SJSA1 (cell line): ENCODE results near the gene ACOT11. TPM values are rescaled to one million over a fixed set of nuclear protein-coding genes. Genes with fewer than 3 reads are reported as not detected.
"Not testable (repeated sequence)": the region's sequence is repeated elsewhere in the genome, so short reads cannot be mapped to it uniquely, and the experiment has no call there.

Experiments used
- DNase-seq, 2 experiments: peaks; one replicate each; pipeline ENCODE4 v3.0.0-alpha.2; 2015 to 2020; ENCODE audit warnings: low spot score in 2 of 2, low read depth in 1 of 2
- H3K27ac ChIP-seq: fragments of 250-450 bp; sonication (Bioruptor Pico); 2 replicates; pipeline ENCODE4 v1.5.1; 2020; ENCODE audit warnings: mild to moderate bottlenecking, moderate library complexity
- H3K27me3 ChIP-seq: fragments of 250-450 bp; sonication (Bioruptor Pico); replicated peaks from 2 replicates; pipeline ENCODE4 v1.5.1; 2020; ENCODE audit warnings: mild to moderate bottlenecking, moderate library complexity
- H3K36me3 ChIP-seq: fragments of 250-450 bp; sonication (Bioruptor Pico); 2 replicates; pipeline ENCODE4 v1.5.1; 2020; ENCODE audit warnings: mild to moderate bottlenecking
- H3K4me1 ChIP-seq: fragments of 250-450 bp; sonication (Bioruptor Pico); replicated peaks from 2 replicates; pipeline ENCODE4 v1.6.1; 2021; ENCODE audit warnings: mild to moderate bottlenecking
- H3K4me3 ChIP-seq: fragments of 250-450 bp; sonication (Bioruptor Pico); 2 replicates; pipeline ENCODE4 v1.5.1; 2020; ENCODE audit warnings: mild to moderate bottlenecking
- H3K9me3 ChIP-seq: fragments of 250-450 bp; sonication (Bioruptor Pico); replicated peaks from 2 replicates; pipeline ENCODE4 v1.5.1; 2020; ENCODE audit warnings: mild to moderate bottlenecking
- total RNA-seq: library from RNA; depleted of rRNA; stranded (reverse); fragments of >200 nt; shearing (Covaris generic); gene quantifications from 2 replicates; pipeline ENCODE4 v1.2.3, GENCODE V29; 2014; rRNA removed

Gene ACOT11
- total RNA-seq, result 0.85 and 1.3 TPM in 2 replicates

DNA sequence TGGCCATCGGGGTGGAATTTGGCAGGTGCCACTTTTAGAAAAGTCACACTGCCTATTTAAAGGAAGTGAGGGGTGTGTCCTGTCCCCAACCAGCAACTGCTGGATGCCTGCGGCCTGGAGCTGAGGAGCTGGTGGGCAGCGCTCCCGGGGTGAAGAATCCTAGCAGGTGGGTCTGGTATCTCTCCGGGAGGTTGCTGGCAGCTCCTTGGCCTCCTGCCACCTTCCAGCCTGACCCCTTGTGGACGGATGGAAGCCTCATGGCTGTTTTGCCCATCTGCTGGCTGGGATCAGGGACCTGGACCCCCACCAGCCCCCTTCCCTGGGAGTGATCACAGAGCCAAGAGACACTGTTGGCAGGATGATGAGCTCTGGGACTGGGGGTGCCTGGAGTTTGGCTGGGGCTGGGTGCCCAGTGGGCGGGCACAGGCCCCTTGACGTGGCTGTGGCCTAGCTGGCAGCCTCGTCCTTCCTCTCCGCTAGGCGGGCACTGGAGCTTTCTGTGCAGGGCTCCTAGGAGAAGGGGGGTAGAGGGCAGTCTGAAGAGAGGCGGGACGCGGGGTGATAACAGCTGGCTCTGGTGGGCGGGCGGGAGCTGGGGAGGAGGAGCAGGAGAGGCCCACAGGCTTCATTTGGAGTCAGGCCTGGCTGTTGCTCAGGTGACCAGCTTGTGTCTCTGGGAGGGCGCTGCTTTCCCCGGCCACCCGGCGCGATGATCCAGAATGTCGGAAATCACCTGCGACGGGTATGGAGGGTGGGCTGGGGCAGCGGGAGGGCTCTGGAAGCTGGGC lies at the start of gene ACOT11:
Gene ACOT11 (plus strand): TSS at position 628 of the 788 bp plus-strand sequence. CDS start 82 bp downstream, at position 710.
- peaks cover 16% of the 10 kb centered on the region for H3K4me1 ChIP-seq
- H3K9me3 ChIP-seq, result no peaks in the 10 kb centered on the region
- peak in 1 of 2 experiments; percentile 43 for DNase-seq
- H3K36me3 ChIP-seq, result no peaks in the 10 kb centered on the region
- H3K4me3 ChIP-seq, result no peak within 1 kb of the TSS
- H3K27me3 ChIP-seq, result no peaks in the 10 kb centered on the region
- no peak within 1 kb of the TSS for H3K27ac ChIP-seq

DNA sequence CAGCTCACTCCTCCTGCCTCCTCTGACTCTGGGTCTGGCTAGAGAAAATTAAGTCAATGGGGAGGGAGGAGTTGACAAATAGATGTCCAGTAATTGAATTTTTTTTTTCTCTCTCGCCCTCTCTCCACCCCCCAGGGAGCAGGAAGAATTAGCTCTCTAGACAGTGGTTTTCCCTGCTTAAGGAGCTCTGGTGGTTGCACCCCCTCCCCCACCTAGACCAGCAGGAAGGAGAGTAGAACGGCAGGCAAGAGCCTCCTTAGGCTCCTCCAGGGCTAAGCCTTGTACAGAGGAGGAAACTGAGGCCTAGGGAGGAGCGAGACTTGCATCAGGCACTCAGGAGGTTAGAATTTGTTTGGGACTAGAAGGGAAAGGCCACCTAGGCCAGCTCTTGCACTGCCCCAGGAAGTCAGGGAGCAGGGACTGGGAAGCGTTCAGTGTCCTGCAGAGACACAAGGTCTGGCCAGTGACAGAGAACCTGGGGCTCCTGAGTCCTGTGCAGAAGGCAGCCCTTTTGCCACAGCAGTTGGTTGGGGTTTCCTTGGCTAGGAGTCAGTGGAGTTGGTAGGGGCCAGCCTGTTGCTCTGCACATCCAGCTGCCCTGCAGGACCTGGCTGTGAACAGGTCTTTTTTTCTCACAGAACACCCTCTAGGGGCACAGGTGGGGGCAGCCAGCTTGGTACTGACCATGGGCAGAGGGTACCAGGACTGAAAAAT lies 49.5 kb upstream of the ACOT11 start:
- Histone ChIP-seq H3K27me3 (peaks cover 3% of the 10 kb centered on the region; the same call in 1 of the 2 replicates), H3K4me1 (peaks cover 9% of the 10 kb centered on the region), H3K4me3 (no peak overlapping the region), H3K27ac (no peak overlapping the region), H3K36me3 (no peaks in the 10 kb centered on the region), H3K9me3 (no peaks in the 10 kb centered on the region)
- no peak for DNase-seq

DNA sequence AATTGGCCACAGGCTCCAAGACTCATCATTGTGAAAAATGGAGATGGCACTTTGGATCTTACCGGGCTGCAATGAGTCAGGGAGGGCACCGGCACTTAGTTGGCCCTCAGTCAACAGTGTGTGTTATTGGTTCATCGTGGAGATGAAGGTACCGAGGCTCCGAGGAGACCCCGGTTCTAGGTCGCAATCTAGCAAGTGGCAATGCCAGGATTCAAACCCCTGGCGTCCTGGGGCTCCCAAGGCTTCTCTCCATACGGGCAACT lies 49.0 kb upstream of the ACOT11 start:
- Histone ChIP-seq H3K27me3 (peaks cover 3% of the 10 kb centered on the region; the same call in 1 of the 2 replicates), H3K4me1 (peaks cover 9% of the 10 kb centered on the region), H3K9me3 (no peaks in the 10 kb centered on the region), H3K36me3 (no peaks in the 10 kb centered on the region), H3K27ac (no peak overlapping the region), H3K4me3 (peak overlapping the region; percentile 14)
- no peak for DNase-seq

DNA sequence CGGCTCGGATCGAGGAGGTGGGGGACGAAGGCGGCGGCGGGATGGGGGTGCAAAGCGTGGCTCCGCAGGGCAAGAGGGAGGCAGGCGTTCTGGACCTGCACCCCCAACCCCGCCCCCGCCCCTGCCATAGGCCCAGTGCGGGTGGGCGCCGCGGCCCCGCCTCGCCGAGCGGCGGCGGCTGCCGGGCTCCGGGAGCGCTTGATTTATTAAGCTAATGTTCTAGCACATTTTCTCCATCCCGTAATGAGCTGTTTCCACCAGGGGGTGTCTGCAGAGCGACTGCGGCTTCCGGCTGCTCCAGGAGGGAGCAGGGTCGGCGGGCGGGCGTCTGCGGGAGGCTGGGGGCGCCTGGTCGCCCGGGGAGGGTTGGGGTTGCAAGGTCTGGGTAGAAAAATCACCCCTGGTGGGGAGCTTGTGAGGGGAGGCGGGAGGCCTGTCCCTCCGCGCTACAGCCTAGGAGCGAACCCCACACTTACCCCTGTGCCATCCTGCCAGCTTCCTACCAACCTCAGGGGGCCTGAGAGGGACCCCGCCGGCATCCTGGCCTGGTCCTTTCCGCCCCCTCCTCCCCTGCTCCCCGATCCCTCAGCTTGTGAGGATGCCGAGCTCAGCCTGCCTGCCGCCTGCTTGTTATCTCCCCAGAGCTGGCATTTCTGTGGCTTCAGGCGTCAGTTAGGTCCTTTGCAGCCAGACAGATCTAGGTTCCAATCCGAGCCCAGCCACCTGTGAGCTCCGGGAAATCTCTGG lies 48.5 kb upstream of the ACOT11 start:
- no peak for DNase-seq
- peaks cover 3% of the 10 kb centered on the region; the same call in 1 of the 2 replicates for H3K27me3 ChIP-seq

DNA sequence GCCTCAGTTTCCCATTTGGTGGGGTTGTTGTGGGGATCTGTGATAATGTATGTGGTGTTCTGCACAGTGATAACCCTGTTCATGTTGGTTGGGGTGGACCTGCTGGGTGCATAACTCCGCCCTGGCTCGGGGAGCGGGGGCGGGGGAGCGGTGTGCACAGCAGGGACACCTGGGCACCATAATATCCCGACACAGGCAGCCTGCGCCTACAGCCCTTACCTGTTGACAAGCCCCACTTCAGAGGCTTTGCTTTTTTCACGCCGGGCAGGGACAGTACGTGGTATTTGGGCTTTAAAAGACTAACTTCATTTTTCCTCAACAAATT lies 48.0 kb upstream of the ACOT11 start:
- DNase-seq, result no peak
- Histone ChIP-seq H3K9me3 (no peaks in the 10 kb centered on the region), H3K27ac (no peak overlapping the region), H3K36me3 (no peaks in the 10 kb centered on the region), H3K4me1 (peaks cover 9% of the 10 kb centered on the region), H3K4me3 (no peak overlapping the region), H3K27me3 (peaks cover 3% of the 10 kb centered on the region; the same call in 1 of the 2 replicates)

More for the DNA sequence above, 48.5 kb upstream of the ACOT11 start:
- peaks cover 9% of the 10 kb centered on the region for H3K4me1 ChIP-seq
- peak overlapping the region; percentile 14 for H3K4me3 ChIP-seq
- H3K36me3 ChIP-seq, result no peaks in the 10 kb centered on the region
- H3K9me3 ChIP-seq, result no peaks in the 10 kb centered on the region
- no peak overlapping the region for H3K27ac ChIP-seq

DNA sequence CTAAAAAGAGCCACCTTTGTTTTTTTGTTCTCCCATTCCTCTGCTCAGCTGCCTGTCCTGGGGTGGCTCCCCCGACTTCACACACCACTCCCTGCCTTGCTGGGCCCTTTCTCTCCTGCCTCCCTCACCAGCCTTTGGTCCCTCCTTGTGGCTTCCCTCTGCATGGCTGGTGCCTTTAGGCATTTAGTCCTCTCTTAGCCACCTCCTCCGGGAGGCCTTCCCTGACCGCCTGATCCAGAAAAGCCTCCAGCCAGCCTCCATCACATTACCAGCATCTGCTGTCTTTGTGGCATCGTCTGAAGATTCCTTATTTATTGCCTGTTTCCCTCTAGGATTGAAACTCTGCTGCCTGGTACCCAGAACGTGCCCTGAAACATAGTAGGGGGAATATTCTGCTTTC lies 46.2 kb upstream of the ACOT11 start:
- DNase-seq, result no peak
- Histone ChIP-seq H3K27ac (no peak overlapping the region), H3K36me3 (no peaks in the 10 kb centered on the region), H3K27me3 (peaks cover 3% of the 10 kb centered on the region; the same call in 1 of the 2 replicates), H3K9me3 (no peaks in the 10 kb centered on the region), H3K4me3 (no peak overlapping the region), H3K4me1 (peaks cover 13% of the 10 kb centered on the region)

DNA sequence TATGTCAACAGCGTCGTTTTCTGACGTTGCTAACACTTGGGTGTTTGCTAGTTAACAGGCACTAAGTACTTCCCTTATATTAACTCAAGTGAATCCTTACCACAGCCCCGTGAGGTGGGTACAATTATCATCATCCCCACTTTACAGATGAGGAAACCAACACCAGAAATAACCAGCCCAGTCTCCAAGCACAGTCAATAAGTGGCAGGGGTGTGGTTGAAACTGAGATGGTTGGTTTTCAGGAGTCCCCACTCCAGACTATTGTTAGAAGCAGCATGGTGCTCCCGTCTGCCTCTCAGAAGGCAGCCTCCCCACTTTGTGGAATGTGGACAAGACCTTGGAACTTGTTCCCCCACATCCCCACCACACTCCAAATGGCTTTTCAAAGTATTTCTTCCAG lies 45.7 kb upstream of the ACOT11 start:
- no peaks in the 10 kb centered on the region for H3K36me3 ChIP-seq
- H3K4me3 ChIP-seq, result no peak overlapping the region
- H3K27ac ChIP-seq, result no peak overlapping the region
- peaks cover 13% of the 10 kb centered on the region for H3K4me1 ChIP-seq
- no peaks in the 10 kb centered on the region for H3K9me3 ChIP-seq
- H3K27me3 ChIP-seq, result peaks cover 3% of the 10 kb centered on the region; the same call in 1 of the 2 replicates
- no peak for DNase-seq

DNA sequence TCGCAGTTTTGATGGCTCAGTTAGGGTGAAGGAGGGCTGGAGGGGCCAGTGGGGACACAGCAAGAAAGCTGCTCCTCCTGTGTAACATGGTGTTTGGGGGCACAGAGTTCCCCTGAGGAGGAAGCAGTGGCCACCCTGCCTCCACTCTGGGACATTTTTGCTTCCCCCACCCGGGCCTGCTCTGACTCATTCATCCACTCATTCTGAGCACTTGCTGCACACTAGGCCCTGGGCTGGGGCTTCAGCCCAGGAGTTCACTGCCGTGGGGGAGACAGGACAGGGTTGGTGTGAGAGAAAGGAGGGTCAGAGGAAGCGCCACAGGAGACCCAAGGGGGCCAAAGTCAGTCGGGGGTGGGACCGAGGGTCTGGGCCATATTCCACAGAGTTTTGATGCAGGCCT lies 41.4 kb upstream of the ACOT11 start:
- Histone ChIP-seq H3K27ac (no peak overlapping the region), H3K36me3 (no peaks in the 10 kb centered on the region)
- DNase-seq, result no peak

DNA sequence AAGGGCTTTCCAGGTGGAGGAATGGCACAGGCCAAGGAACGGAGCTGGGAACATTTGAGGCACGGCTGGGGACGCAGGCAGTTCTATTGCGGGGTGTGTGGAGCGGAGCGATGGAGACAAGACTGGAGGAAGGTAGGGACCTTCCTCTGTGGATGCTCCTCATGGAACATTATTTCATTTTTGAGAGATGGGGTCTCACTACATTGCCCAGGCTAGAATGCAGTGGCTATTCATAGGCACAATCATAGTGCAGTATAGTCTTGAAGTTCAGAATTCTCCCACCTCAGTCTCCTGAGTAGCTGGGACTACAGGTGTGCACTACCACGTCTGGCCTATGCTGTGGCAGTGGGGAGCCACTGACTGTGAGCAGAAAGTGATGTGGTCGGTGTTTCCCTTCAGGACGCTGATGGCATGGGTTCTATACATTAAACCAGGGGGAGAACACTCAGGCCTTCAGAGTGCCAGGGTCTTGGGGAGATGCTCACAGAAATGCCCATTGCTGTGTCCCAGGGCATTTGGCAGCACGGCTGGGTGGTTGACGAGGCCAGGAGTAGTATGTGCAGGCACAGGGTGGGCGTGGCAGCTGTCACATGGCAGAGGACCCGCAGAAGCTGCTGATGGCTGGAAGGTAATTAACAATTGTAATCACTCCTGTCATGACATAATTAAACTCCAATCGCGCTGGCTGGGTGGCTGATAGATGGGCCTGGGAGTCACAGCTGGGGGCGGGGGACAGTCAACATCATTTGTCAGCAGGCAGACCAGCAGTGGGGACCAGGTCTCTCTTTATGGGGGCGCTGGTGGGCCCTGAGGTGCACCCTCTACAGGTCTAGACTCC lies 40.8 kb upstream of the ACOT11 start:
- peaks cover 4% of the 10 kb centered on the region; the same call in 1 of the 2 replicates for H3K4me1 ChIP-seq
- no peaks in the 10 kb centered on the region for H3K36me3 ChIP-seq
- DNase-seq, result no peak
- no peaks in the 10 kb centered on the region for H3K9me3 ChIP-seq
- H3K4me3 ChIP-seq, result no peak overlapping the region
- H3K27me3 ChIP-seq, result no peaks in the 10 kb centered on the region
- H3K27ac ChIP-seq, result no peak overlapping the region

More for the DNA sequence above, 41.4 kb upstream of the ACOT11 start:
- Histone ChIP-seq H3K27me3 (peaks cover 3% of the 10 kb centered on the region; the same call in 1 of the 2 replicates), H3K4me1 (peaks cover 4% of the 10 kb centered on the region; the same call in 1 of the 2 replicates), H3K9me3 (no peaks in the 10 kb centered on the region), H3K4me3 (no peak overlapping the region)

DNA sequence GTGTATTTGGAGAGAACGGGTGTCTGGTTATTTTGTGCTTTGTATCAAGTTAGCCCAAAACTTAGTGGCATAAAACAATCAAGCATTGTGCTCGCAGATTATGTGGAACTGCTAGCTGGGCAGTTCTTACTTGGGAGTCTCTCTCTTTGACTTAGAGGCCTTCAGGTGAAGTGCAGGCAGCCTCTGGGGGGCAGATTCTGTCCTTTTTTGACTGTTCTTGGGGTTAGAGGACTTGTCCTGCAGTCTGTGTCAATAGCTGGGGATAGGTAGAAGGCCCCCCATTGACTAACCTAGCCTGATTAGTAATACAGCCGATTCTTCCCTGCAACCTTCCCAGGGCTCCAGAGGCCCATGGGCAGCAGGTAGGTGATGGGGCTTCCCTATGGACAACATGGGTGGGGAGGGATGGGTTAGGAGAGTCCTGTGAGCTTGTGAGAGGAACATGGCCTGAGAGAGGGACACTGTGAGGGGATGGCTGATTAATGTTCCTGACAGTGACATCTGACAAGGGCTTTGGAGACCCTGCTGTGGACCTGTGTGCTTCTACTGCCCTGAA lies 37.2 kb upstream of the ACOT11 start:
- H3K4me1 ChIP-seq, result peaks cover 4% of the 10 kb centered on the region; the same call in 1 of the 2 replicates
- no peaks in the 10 kb centered on the region for H3K9me3 ChIP-seq
- H3K27me3 ChIP-seq, result no peaks in the 10 kb centered on the region
- no peaks in the 10 kb centered on the region for H3K36me3 ChIP-seq
- no peak overlapping the region for H3K4me3 ChIP-seq
- no peak for DNase-seq
- H3K27ac ChIP-seq, result no peak overlapping the region

DNA sequence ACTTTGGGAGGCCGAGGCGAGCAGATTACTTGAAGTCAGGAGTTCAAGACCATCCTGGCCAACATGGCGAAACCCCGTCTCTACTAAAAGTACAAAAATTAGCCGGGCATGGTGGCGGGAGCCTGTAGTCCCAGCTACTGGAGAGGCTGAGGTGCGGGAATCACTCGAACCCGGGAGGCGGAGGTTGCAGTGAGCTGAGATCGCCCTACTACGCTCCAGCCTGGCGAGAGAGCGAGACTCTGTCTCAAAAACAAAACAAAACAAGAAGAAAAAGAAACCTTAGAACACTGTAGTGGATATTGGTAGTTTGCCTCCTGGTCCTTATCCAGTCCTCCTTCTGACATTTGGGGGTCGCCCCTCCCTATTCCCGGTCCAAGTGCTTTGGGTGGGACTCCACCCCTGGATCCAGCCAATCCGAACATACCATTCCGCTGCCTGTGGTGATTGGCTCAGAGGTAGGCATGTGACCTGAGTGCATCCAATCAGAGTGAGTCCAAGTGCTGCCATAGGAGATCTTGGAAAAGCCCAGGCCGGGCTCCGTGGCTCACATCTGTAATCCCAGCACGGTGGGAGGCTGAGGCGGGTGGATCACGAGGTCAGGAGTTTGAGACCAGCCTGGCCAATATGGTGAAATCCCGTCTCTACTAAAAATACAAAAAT lies 34.0 kb upstream of the ACOT11 start:
- not testable (repeated sequence) for H3K9me3 ChIP-seq, H3K27ac ChIP-seq, H3K4me1 ChIP-seq, H3K4me3 ChIP-seq, DNase-seq, H3K27me3 ChIP-seq, H3K36me3 ChIP-seq

DNA sequence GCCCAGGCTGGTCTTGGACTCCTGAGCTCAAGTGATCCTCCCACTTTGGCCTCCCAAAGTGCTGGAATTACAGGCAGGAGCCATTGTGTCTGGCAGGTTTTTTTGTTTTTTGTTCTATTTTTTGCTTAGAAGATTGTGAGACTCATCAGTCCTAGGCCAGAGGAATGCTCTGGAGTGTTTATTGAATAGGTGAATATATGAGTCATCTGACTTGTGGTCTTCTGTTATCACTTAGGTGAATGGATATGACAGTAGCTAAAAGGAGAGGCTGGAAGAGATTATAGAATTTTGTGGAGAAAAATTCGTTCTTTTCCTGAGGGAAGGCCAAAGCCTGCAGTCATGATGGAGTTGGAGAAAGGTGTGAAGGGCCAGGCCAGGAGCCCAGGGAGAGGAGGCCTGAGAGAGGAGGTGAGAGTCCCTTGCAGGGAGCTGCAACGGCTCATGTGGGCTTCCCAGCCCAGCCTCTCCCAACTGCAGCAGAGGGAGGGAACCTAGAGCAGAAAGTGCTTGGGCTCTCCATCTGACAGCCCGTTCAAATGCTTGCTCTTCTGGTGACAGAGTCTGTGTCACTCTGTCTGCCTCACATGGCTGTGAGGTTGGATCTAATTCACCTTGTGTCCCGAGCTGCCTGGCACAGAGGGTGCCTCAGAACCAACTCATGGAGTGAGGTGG lies 31.6 kb upstream of the ACOT11 start:
- no peak for DNase-seq
- Histone ChIP-seq H3K4me3 (no peak overlapping the region), H3K27ac (no peak overlapping the region)

More for the DNA sequence above, 31.6 kb upstream of the ACOT11 start:
- Histone ChIP-seq H3K27me3 (no peaks in the 10 kb centered on the region), H3K9me3 (no peaks in the 10 kb centered on the region), H3K4me1 (no peaks in the 10 kb centered on the region; the same call in 1 of the 2 replicates), H3K36me3 (no peaks in the 10 kb centered on the region)
